Esophagus muscularis mucosa (tissue), 4 donors: ENCODE data around the gene OR4K15.

Experiments
- CTCF ChIP-seq, 3 experiments: fragments of 200-600 bp in 2 of 3; fragments of 450-650 bp in 1 of 3; sonication (generic) in 2 of 3; IDR thresholded peaks; one replicate each; pipeline ENCODE4 v1.5.1; 2017 to 2019; ENCODE audit warnings: antibody characterized with exemption in 3 of 3, mild to moderate bottlenecking in 2 of 3, moderate library complexity in 1 of 3
- EP300 ChIP-seq: sonication (generic); formaldehyde crosslinking; IDR thresholded peaks from one replicate; pipeline ENCODE4 v1.6.1; 2017; ENCODE audit warnings: antibody characterized with exemption
- POLR2AphosphoS5 ChIP-seq, 2 donors: sonication (generic); formaldehyde crosslinking; IDR thresholded peaks; one replicate each; pipeline ENCODE4 v1.6.1; 2017; ENCODE audit warnings: antibody characterized with exemption in 2 of 2

DNA sequence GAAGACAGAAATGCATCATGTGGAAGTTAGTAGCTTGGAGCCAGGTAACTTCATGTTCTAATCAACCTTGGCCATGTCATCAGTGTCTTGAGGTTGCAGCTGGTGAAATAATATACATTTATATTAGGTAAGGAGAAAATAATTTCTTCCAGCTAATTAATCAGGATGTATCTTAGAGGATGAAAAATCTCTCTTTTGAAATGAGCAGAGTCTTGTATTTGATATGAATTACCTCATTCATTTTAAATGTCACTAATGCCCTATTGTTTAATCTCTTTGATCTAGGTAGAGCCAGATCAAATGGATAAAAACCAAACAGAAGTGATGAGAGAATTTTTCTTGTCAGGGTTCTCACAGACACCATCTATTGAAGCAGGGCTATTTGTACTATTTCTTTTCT lies 26.5 kb downstream of the OR4K15 start, which contains the start of gene OR4Q2:
- no peak for TF ChIP-seq EP300
- no peak for TF ChIP-seq CTCF (IDR thresholded peaks at IDR 0.05)
- no peak for TF ChIP-seq POLR2AphosphoS5 (IDR thresholded peaks at IDR 0.05)
